PC-9 (cell line): ENCODE data around the gene MRPL49. TPM values are rescaled to one million over a fixed set of nuclear protein-coding genes. Genes with fewer than 3 reads are reported as not detected.

Experiments used
- BruUV-seq: library from RNA; stranded (reverse); fragments of 400-500 nt; replicated peaks from 2 replicates; lab custom pipeline; 2021; lab: Mats Ljungman, UMichigan
- CTCF ChIA-PET: fragments of 300-600 bp; sonication (Branson Sonifier 250); formaldehyde crosslinking; loops from one replicate; lab custom pipeline; 2022; ENCODE audit warnings: antibody characterized with exemption; lab: Charles Lee
- POLR2A ChIA-PET: fragments of 300-600 bp; sonication (Branson Sonifier 250); formaldehyde crosslinking; loops from one replicate; lab custom pipeline; 2022; ENCODE audit warnings: antibody characterized with exemption; ENCODE audit not compliant: unreplicated experiment; lab: Charles Lee
- DNase-seq, 2 experiments: peaks; one replicate each; pipeline versions ENCODE4 v3.0.0 to v3.0.0-alpha.2; 2015 to 2022; ENCODE audit warnings: mixed read lengths in 1 of 2
- H2AFZ ChIP-seq: fragments of 200-600 bp; sonication (generic); 2 replicates; pipeline ENCODE4 v1.8.1; 2017; ENCODE audit warnings: antibody characterized with exemption
- H3F3A ChIP-seq: fragments of 200-600 bp; sonication (generic); 2 replicates; pipeline ENCODE4 v1.8.1; 2017; ENCODE audit warnings: antibody characterized with exemption, mild to moderate bottlenecking, low read depth; ENCODE audit not compliant: insufficient read depth
- H3K27ac ChIP-seq: fragments of 200-600 bp; sonication (generic); 2 replicates; pipeline ENCODE4 v1.6.1; 2016; ENCODE audit warnings: mixed run types
- H3K27me3 ChIP-seq: fragments of 200-600 bp; sonication (generic); 2 replicates; pipeline ENCODE4 v1.6.1; 2016; ENCODE audit warnings: low read depth, mixed run types; ENCODE audit not compliant: insufficient read depth
- H3K36me3 ChIP-seq: fragments of 200-600 bp; sonication (generic); 2 replicates; pipeline ENCODE4 v1.6.1; 2016; ENCODE audit warnings: low read depth, mixed run types
- H3K4me1 ChIP-seq: fragments of 200-600 bp; sonication (generic); replicated peaks from 2 replicates; pipeline ENCODE4 v1.6.1; 2016; ENCODE audit warnings: mixed run types; ENCODE audit not compliant: insufficient read depth
- H3K4me2 ChIP-seq: fragments of 200-600 bp; sonication (generic); 2 replicates; pipeline ENCODE4 v1.6.1; 2017; ENCODE audit warnings: mixed run types
- H3K4me3 ChIP-seq: fragments of 200-600 bp; sonication (generic); 2 replicates; pipeline ENCODE4 v1.6.1; 2016; ENCODE audit warnings: mixed run types
- H3K79me2 ChIP-seq: fragments of 200-600 bp; sonication (generic); 2 replicates; pipeline ENCODE4 v1.6.1; 2017; ENCODE audit warnings: low read depth, mixed run types
- H3K9me2 ChIP-seq: fragments of 200-600 bp; sonication (generic); 2 replicates; pipeline ENCODE4 v1.8.1; 2017; ENCODE audit warnings: mild to moderate bottlenecking; ENCODE audit not compliant: insufficient read depth
- H3K9me3 ChIP-seq: fragments of 200-600 bp; sonication (generic); 2 replicates; pipeline ENCODE4 v1.8.1; 2016; ENCODE audit warnings: low read depth; ENCODE audit not compliant: insufficient read depth
- H4K20me1 ChIP-seq: fragments of 200-600 bp; sonication (generic); 2 replicates; pipeline ENCODE4 v1.8.1; 2017; ENCODE audit not compliant: insufficient read depth
- EZH2 ChIP-seq: fragments of 200-600 bp; sonication (generic); IDR thresholded peaks from 2 replicates; pipeline ENCODE4 v1.8.0; 2017; ENCODE audit warnings: antibody characterized with exemption, low read depth
- intact Hi-C: fragments of 100-400 bp; cut with micrococcal nuclease; formaldehyde crosslinking; loops from one replicate; pipeline ENCODE4 v1.10.0; 2022; ENCODE audit not compliant: unreplicated experiment
- total RNA-seq: library from RNA; stranded (reverse); gene quantifications from 2 replicates; pipeline ENCODE4 v1.2.3, GENCODE V29; 2021
- TF ChIP-seq, protein P1 (sequence below): fragments of 200-600 bp; sonication (generic); conservative IDR thresholded peaks from 2 replicates; pipeline ENCODE4 v1.6.1; 2017; ENCODE audit warnings: mixed run types, antibody characterized with exemption, mild to moderate bottlenecking, moderate library complexity

The MRPL49 gene
- total RNA-seq, 1 experiment from 2014 or later, result 95.0 TPM

DNA sequence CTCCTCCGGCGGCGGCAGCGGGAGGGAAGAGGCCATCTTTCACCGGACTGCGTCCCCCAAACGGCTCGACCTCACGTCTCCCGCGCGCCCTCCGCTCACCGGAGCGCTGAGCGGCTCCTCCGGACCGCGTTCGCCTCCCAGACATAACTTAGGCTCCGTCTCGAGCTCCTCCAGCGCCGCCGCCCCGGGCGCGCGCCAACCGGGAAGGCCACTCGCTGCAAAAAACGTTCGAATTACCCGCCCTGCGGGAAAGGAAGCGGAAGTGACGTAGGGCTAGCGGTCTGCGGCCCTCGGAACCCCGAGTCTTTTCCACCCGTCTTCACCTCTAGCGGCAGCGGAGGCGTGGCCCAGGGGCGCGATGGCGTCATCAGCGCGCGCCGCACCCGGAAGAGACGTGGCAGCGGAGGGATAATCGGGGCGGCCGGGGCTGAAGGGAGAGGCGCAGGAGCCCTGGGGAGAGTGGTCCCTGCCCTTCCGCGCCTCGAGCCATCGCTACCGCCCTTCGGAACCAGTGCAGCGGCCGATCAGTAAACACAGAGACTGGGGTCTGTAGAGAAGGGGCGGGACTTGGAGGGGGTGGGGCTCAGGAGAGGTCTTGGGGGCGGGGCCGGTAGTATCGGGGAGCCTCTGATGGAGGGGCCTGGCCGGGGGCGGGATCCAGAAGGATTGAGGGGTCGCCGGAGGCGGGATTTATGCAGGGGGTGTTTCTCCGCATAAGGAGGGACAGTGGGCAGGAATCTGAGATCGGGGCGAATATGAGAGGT, 38.1 kb upstream of the MRPL49 start, which contains the start of the genes CDCA5 and ZFPL1:
CDCA5 (minus strand) TSS at position 207 of the 764 bp plus-strand sequence; CDS start at position 145, 62 bp downstream.
ZFPL1 (plus strand) TSS at position 389 of the 764 bp plus-strand sequence. CDS start 477 bp downstream, outside the sequence.
- H4K20me1 ChIP-seq, result no peaks in the 10 kb centered on the region
- no peaks in the 10 kb centered on the region for H3K27me3 ChIP-seq
- peaks cover 49% of the 10 kb centered on the region for H3K79me2 ChIP-seq
- peak within 1 kb of the TSS; percentile 82 for H3K27ac ChIP-seq
- no TSS peak for BruUV-seq
- intact Hi-C loops, result loop anchor here (1.0 to 5.0 kb wide), 2 partner anchors 12 to 42 kb away; partner anchors contain the start of genes SAC3D1 and VPS51
- peak; percentile 89 to 97 for DNase-seq
- no peaks in the 10 kb centered on the region for H3K9me3 ChIP-seq
- peak within 1 kb of the TSS; percentile 93 for H3K4me2 ChIP-seq
- CTCF ChIA-PET, result no interaction called here
- peak within 1 kb of the TSS; percentile 90 for H2AFZ ChIP-seq
- POLR2A ChIA-PET, result no interaction called here
- H3F3A ChIP-seq, result peaks cover 7% of the 10 kb centered on the region
- peak within 1 kb of the TSS; percentile 82 for H3K4me3 ChIP-seq
- TF ChIP-seq, protein P1, sequence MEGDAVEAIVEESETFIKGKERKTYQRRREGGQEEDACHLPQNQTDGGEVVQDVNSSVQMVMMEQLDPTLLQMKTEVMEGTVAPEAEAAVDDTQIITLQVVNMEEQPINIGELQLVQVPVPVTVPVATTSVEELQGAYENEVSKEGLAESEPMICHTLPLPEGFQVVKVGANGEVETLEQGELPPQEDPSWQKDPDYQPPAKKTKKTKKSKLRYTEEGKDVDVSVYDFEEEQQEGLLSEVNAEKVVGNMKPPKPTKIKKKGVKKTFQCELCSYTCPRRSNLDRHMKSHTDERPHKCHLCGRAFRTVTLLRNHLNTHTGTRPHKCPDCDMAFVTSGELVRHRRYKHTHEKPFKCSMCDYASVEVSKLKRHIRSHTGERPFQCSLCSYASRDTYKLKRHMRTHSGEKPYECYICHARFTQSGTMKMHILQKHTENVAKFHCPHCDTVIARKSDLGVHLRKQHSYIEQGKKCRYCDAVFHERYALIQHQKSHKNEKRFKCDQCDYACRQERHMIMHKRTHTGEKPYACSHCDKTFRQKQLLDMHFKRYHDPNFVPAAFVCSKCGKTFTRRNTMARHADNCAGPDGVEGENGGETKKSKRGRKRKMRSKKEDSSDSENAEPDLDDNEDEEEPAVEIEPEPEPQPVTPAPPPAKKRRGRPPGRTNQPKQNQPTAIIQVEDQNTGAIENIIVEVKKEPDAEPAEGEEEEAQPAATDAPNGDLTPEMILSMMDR, result no peak
- TF ChIP-seq EZH2, result no peak
- peaks cover 20% of the 10 kb centered on the region for H3K36me3 ChIP-seq
- no peaks in the 10 kb centered on the region for H3K9me2 ChIP-seq
- H3K4me1 ChIP-seq, result peaks cover 17% of the 10 kb centered on the region

- Histone ChIP-seq H3K4me3 (peak overlapping the region; percentile 82), H3K9me3 (no peaks in the 10 kb centered on the region), H3K79me2 (peaks cover 49% of the 10 kb centered on the region), H3K27ac (peak overlapping the region; percentile 82), H3K27me3 (no peaks in the 10 kb centered on the region), H3K9me2 (no peaks in the 10 kb centered on the region), H2AFZ (0 out of 2 replicates have a peak overlapping the region, but pooled peaks have one; percentile 90), H3K4me1 (peaks cover 17% of the 10 kb centered on the region), H3K36me3 (peaks cover 20% of the 10 kb centered on the region), H4K20me1 (no peaks in the 10 kb centered on the region), H3F3A (peaks cover 13% of the 10 kb centered on the region), H3K4me2 (peak overlapping the region; percentile 93)
- no peak for DNase-seq
- BruUV-seq, result TSS peak; percentile 66
- TF ChIP-seq, protein P1, result no peak
- no peak for TF ChIP-seq EZH2
- ChIA-PET POLR2A (interaction anchor here (0.7 kb wide), 1 partner anchor 12 kb away, joined by 6 read pairs; no protein-coding TSS in a partner anchor), CTCF (no interaction called here)
- intact Hi-C loops, result loop anchor here (1.0 to 5.0 kb wide), 2 partner anchors 12 to 42 kb away; partner anchors contain the start of genes SAC3D1 and VPS51
These were observed 37.3 kb upstream of the MRPL49 start for GRCh38 chr11:65084598-65085375.

GRCh38 chr11:65085446-65085845, 36.7 kb upstream of the MRPL49 start:
- Histone ChIP-seq H3K4me2 (peak overlapping the region; percentile 93), H3F3A (peaks cover 18% of the 10 kb centered on the region), H3K4me3 (peak overlapping the region; percentile 82; the same call in 1 of the 2 replicates), H3K27me3 (no peaks in the 10 kb centered on the region), H2AFZ (no peak overlapping the region), H3K9me3 (no peaks in the 10 kb centered on the region), H4K20me1 (no peaks in the 10 kb centered on the region), H3K9me2 (no peaks in the 10 kb centered on the region), H3K4me1 (peaks cover 17% of the 10 kb centered on the region), H3K79me2 (peaks cover 49% of the 10 kb centered on the region), H3K36me3 (peaks cover 17% of the 10 kb centered on the region), H3K27ac (no peak overlapping the region)
- no peak for TF ChIP-seq EZH2
- TF ChIP-seq, protein P1, result no peak
- CTCF ChIA-PET, result no interaction called here
- intact Hi-C loops, result no loop called here
- BruUV-seq, result no TSS peak
- no peak for DNase-seq
- POLR2A ChIA-PET, result interaction anchor here (0.5 to 0.7 kb wide), 2 partner anchors 11 to 15 kb away, joined by 3 to 6 read pairs; no protein-coding TSS in a partner anchor
